ENCODE data around the gene SEMA4C.

GRCh38 chr2:96913398-96914202 is 43.7 kb upstream of the SEMA4C start:
- TF ChIP-seq CTCF (conservative IDR thresholded peaks at IDR 0.05; ENCODE audit: low read length) = no peak
- no peak for TF ChIP-seq EZH2phosphoT487 (IDR thresholded peaks at IDR 0.05; ENCODE audit: borderline replicate concordance, low read depth, low read length)
